IMR-90 (cell line): ENCODE measurements around the gene EVX1.

Experiments
- CHD1 ChIP-seq: IDR thresholded peaks from 2 replicates; pipeline ENCODE4 v1.6.1; 2012; ENCODE audit warnings: low read depth, low read length, improper control_type of control experiment
- CTCF ChIP-seq: conservative IDR thresholded peaks from 2 replicates; pipeline ENCODE4 v1.5.1; 2012; ENCODE audit warnings: mild to moderate bottlenecking, low read depth, low read length, improper control_type of control experiment
- ELK1 ChIP-seq: fragments of 150-350 bp; IDR thresholded peaks from 2 replicates; pipeline ENCODE4 v1.6.1; 2016; ENCODE audit warnings: low read depth, mild to moderate bottlenecking, low read length, moderate library complexity, borderline replicate concordance
- POLR2A ChIP-seq: IDR thresholded peaks from 2 replicates; pipeline ENCODE4 v1.6.1; 2012; ENCODE audit warnings: mild to moderate bottlenecking, low read depth, low read length
- RCOR1 ChIP-seq: IDR thresholded peaks from 2 replicates; pipeline ENCODE4 v1.6.1; 2012; ENCODE audit warnings: mild to moderate bottlenecking, low read length, improper control_type of control experiment; ENCODE audit not compliant: insufficient replicate concordance
- SMC3 ChIP-seq: fragments of 150-350 bp; IDR thresholded peaks from 2 replicates; pipeline ENCODE4 v1.6.1; 2016; ENCODE audit warnings: low read depth, mild to moderate bottlenecking, antibody characterized with exemption, low read length, moderate library complexity

GRCh38 chr7:27235387-27236311 is 7.0 kb upstream of the EVX1 start:
- TF ChIP-seq CTCF (0 out of 2 replicates have a peak, but pooled peaks have one; percentile 15), SMC3 (no peak), POLR2A (no peak), CHD1 (no peak), ELK1 (no peak), RCOR1 (no peak)
